ENCODE measurements around the gene GALR2.

The GALR2 gene

GRCh38 chr17:76092526-76093413 lies 18.2 kb downstream of the GALR2 start:
- TF ChIP-seq CTCF (IDR thresholded peaks at IDR 0.05; ENCODE audit: control insufficient read depth, extremely low read depth, insufficient read depth) = no peak
- DNase-seq (ENCODE audit: low read depth) = no peak
- no peak overlapping the region for H3K4me3 ChIP-seq (ENCODE audit: low read depth, low read length)

- no peak for TF ChIP-seq CTCF (IDR thresholded peaks at IDR 0.05; ENCODE audit: control insufficient read depth, extremely low read depth, insufficient read depth)
These were observed 19.5 kb downstream of the GALR2 start for GRCh38 chr17:76094046-76094445.

GRCh38 chr17:76095943-76096342 lies 21.4 kb downstream of the GALR2 start:
- no peak for DNase-seq (ENCODE audit: low read depth)
- H3K4me3 ChIP-seq (ENCODE audit: low read depth, low read length) = no peak overlapping the region
- TF ChIP-seq CTCF (IDR thresholded peaks at IDR 0.05; ENCODE audit: control insufficient read depth, extremely low read depth, insufficient read depth) = no peak

More at GRCh38 chr17:76094046-76094445, 19.5 kb downstream of the GALR2 start:
- DNase-seq (ENCODE audit: low read depth) = no peak
- H3K4me3 ChIP-seq (ENCODE audit: low read depth, low read length) = no peak overlapping the region

GRCh38 chr17:76097716-76098295 lies 23.2 kb downstream of the GALR2 start:
- no peak for TF ChIP-seq CTCF (IDR thresholded peaks at IDR 0.05; ENCODE audit: control insufficient read depth, extremely low read depth, insufficient read depth)
- no peak for DNase-seq (ENCODE audit: low read depth)
- no peak overlapping the region for H3K4me3 ChIP-seq (ENCODE audit: low read depth, low read length)

GRCh38 chr17:76102944-76103273 lies 28.3 kb downstream of the GALR2 start:
- peak overlapping the region; percentile 88 for H3K4me3 ChIP-seq (ENCODE audit: low read depth, low read length)
- DNase-seq (ENCODE audit: low read depth) = peak; percentile 25
- TF ChIP-seq CTCF (IDR thresholded peaks at IDR 0.05; ENCODE audit: control insufficient read depth, extremely low read depth, insufficient read depth) = no peak

- peak; percentile 56 for DNase-seq (ENCODE audit: low read depth)
- TF ChIP-seq CTCF (IDR thresholded peaks at IDR 0.05; ENCODE audit: control insufficient read depth, extremely low read depth, insufficient read depth) = no peak
These were observed 28.9 kb downstream of the GALR2 start, which contains the start of gene EXOC7 for GRCh38 chr17:76103274-76104139. Gene EXOC7 (minus strand): TSS chr17:76103787. CDS start chr17:76103692, 95 bp downstream.

More at GRCh38 chr17:76103274-76104139, 28.9 kb downstream of the GALR2 start, which contains the start of gene EXOC7:
- peak within 1 kb of the TSS; percentile 88 for H3K4me3 ChIP-seq (ENCODE audit: low read depth, low read length)
